B cell (primary cell): ENCODE results near the gene PBX2. TPM values are rescaled to one million over a fixed set of nuclear protein-coding genes. Genes with fewer than 3 reads are reported as not detected.

Source experiments
- ATAC-seq: fragments of 200-7000 bp; cut with Tn5 transposase; one replicate; pipeline ENCODE4 v1.10.0; 2021; ENCODE audit warnings: low read depth, mild to moderate bottlenecking, moderate number of reproducible peaks, moderate library complexity
- CTCF ChIA-PET: fragments of 350-600 bp; sonication (Branson Sonifier 250); formaldehyde crosslinking; loops from one replicate; lab custom pipeline; 2021; ENCODE audit warnings: antibody characterized with exemption, inconsistent platforms; lab: Charles Lee
- POLR2A ChIA-PET: fragments of 350-600 bp; sonication (Branson Sonifier 250); formaldehyde crosslinking; loops from one replicate; lab custom pipeline; 2021; ENCODE audit warnings: antibody characterized with exemption; lab: Charles Lee
- DNase-seq: peaks from one replicate; pipeline ENCODE4 v3.0.0; 2013
- H2AFZ ChIP-seq: 2 replicates; pipeline ENCODE4 v1.6.1; 2012; ENCODE audit warnings: mild to moderate bottlenecking, low read depth, low read length; ENCODE audit not compliant: insufficient read depth, poor library complexity, severe bottlenecking
- H3K27ac ChIP-seq, 2 donors: 1 replicate in 1 of 2; 2 replicates in 1 of 2; pipeline ENCODE4 v1.5.1; 2012 to 2013; ENCODE audit warnings: low read length in 2 of 2, mild to moderate bottlenecking in 2 of 2, moderate library complexity in 1 of 2
- H3K27me3 ChIP-seq, 4 experiments: fragments of 200-600 bp in 1 of 4; sonication (generic) in 1 of 4; replicated peaks in 1 of 4; 1 replicate in 2 of 4; 2 replicates in 2 of 4; pipeline versions ENCODE4 v1.6.1 to v1.7.0; 2013 to 2016; ENCODE audit warnings: low read length in 3 of 4, mild to moderate bottlenecking in 2 of 4, mixed read lengths in 1 of 4, moderate library complexity in 1 of 4; ENCODE audit not compliant: insufficient read depth in 4 of 4, control insufficient read depth in 3 of 4; ENCODE audit errors: control extremely low read depth in 1 of 4
- H3K36me3 ChIP-seq, 2 experiments: replicated peaks in 1 of 2; 1 replicate in 1 of 2; 2 replicates in 1 of 2; pipeline versions ENCODE4 v1.6.1 to v1.7.1; 2013; ENCODE audit warnings: low read length in 1 of 2; ENCODE audit not compliant: insufficient read depth in 2 of 2, control insufficient read depth in 1 of 2; ENCODE audit errors: control extremely low read depth in 1 of 2, extremely low read depth in 1 of 2
- H3K4me1 ChIP-seq, 2 donors: fragments of 200-600 bp in 1 of 2; sonication (generic) in 1 of 2; 1 replicate in 1 of 2; 2 replicates in 1 of 2; pipeline versions ENCODE4 v1.5.1 to v1.6.1; 2013 to 2017; ENCODE audit warnings: low read length in 2 of 2; ENCODE audit not compliant: control insufficient read depth in 2 of 2, insufficient read depth in 2 of 2
- H3K4me2 ChIP-seq: replicated peaks from 2 replicates; pipeline ENCODE3; 2012; ENCODE audit warnings: mild to moderate bottlenecking, low read depth, low read length; ENCODE audit not compliant: poor library complexity, severe bottlenecking
- H3K4me3 ChIP-seq, 5 experiments: fragments of 200-600 bp in 1 of 5; sonication (generic) in 1 of 5; 1 replicate in 3 of 5; 2 replicates in 2 of 5; pipeline versions ENCODE4 v1.5.1 to v1.7.0; 2011 to 2016; ENCODE audit warnings: low read length in 4 of 5, mild to moderate bottlenecking in 4 of 5, low read depth in 2 of 5, control low read depth in 1 of 5, moderate library complexity in 1 of 5; ENCODE audit not compliant: insufficient read depth in 1 of 5; ENCODE audit errors: control extremely low read depth in 1 of 5, extremely low read depth in 1 of 5
- H3K79me2 ChIP-seq: fragments of 200-600 bp; sonication (generic); one replicate; pipeline ENCODE4 v1.6.0; 2016; ENCODE audit warnings: low read length; ENCODE audit not compliant: control insufficient read depth, insufficient read depth
- H3K9ac ChIP-seq: fragments of 200-600 bp; sonication (generic); 2 replicates; pipeline ENCODE4 v1.6.1; 2017; ENCODE audit warnings: mild to moderate bottlenecking, low read length, moderate library complexity
- H3K9me3 ChIP-seq, 3 donors: one replicate each; pipeline versions ENCODE4 v1.6.1 to v1.7.1; 2013; ENCODE audit warnings: low read length in 2 of 3; ENCODE audit not compliant: control insufficient read depth in 2 of 3, insufficient read depth in 1 of 3; ENCODE audit errors: control extremely low read depth in 1 of 3
- H4K20me1 ChIP-seq: 2 replicates; pipeline ENCODE4 v1.6.0; 2012; ENCODE audit warnings: mild to moderate bottlenecking, low read length; ENCODE audit not compliant: insufficient read depth, control insufficient read depth, poor library complexity, severe bottlenecking
- H3K27ac Mint-ChIP-seq: one replicate; pipeline ENCODE4 v1.8.0; 2021; ENCODE audit warnings: mixed read lengths
- H3K27me3 Mint-ChIP-seq: one replicate; pipeline ENCODE4 v1.8.0; 2021; ENCODE audit warnings: mixed read lengths
- H3K4me1 Mint-ChIP-seq: one replicate; pipeline ENCODE4 v1.8.0; 2021; ENCODE audit warnings: mixed read lengths
- H3K4me3 Mint-ChIP-seq: one replicate; pipeline ENCODE4 v1.8.0; 2021; ENCODE audit warnings: mixed read lengths
- H3K9me3 Mint-ChIP-seq: one replicate; pipeline ENCODE4 v1.8.0; 2022; ENCODE audit warnings: mixed read lengths; ENCODE audit not compliant: insufficient read depth
- CTCF ChIP-seq: fragments of 200-600 bp; IDR thresholded peaks from one replicate; pipeline ENCODE4 v1.8.0; 2022; ENCODE audit warnings: antibody characterized with exemption, mild to moderate bottlenecking
- EZH2 ChIP-seq: IDR thresholded peaks from 2 replicates; pipeline ENCODE4 v1.6.1; 2012; ENCODE audit warnings: borderline replicate concordance, low read depth, mild to moderate bottlenecking, moderate library complexity, low read length; ENCODE audit not compliant: insufficient read depth, poor library complexity, severe bottlenecking
- WGBS: methylation state at CpG from one replicate; pipeline ENCODE4 v1.1.5; 2013; ENCODE audit warnings: missing lambda C conversion rate; ENCODE audit not compliant: insufficient coverage; 5-methylcytosine and 5-hydroxymethylcytosine counted together
- intact Hi-C: fragments of 100-400 bp; cut with micrococcal nuclease; formaldehyde crosslinking; loops from one replicate; pipeline ENCODE4 v1.10.0; 2022
- polyA plus RNA-seq: library from polyadenylated mRNA; depleted of rRNA; stranded (reverse); fragments of >200 nt; gene quantifications from 2 replicates; pipeline ENCODE4 v1.2.3, GENCODE V29; 2012
- total RNA-seq, 2 donors: library from RNA; stranded (reverse); fragments of 120-200 nt in 1 of 2; gene quantifications; 1 replicate in 1 of 2; 2 replicates in 1 of 2; pipeline versions ENCODE4 v1.2.3 to v1.2.4, GENCODE V29; 2013 to 2022

Gene PBX2
- total and polyA plus RNA-seq, 2 donors (not counting 1 experiment from before 2014, with no cell fraction given), result 128 to 188 TPM

GRCh38 chr6:32148289-32149091 is 41.5 kb downstream of the PBX2 start:
- no peaks in the 10 kb centered on the region for H3K36me3 ChIP-seq
- POLR2A ChIA-PET, result no interaction called here
- H3K27me3 ChIP-seq, result peaks cover 0 to 54% (median 29%) of the 10 kb centered on the region in 4 experiments
- peak overlapping the region in 4 of 5 experiments; percentile 21 to 53 (median 38) for H3K4me3 ChIP-seq
- H4K20me1 ChIP-seq, result no peaks in the 10 kb centered on the region
- Mint-ChIP-seq H3K9me3 (no peaks in the 10 kb centered on the region), H3K27ac (peak overlapping the region; percentile 15), H3K4me3 (peak overlapping the region; percentile 73), H3K27me3 (peaks cover 65% of the 10 kb centered on the region), H3K4me1 (peaks cover 39% of the 10 kb centered on the region)
- H3K79me2 ChIP-seq, result no peaks in the 10 kb centered on the region
- ATAC-seq, result peak; percentile 73
- TF ChIP-seq EZH2 (no peak), CTCF (peak; percentile 12)
- peaks cover 21 to 22% of the 10 kb centered on the region in 2 donors for H3K4me1 ChIP-seq
- peak overlapping the region; percentile 61 for H3K4me2 ChIP-seq
- no peak overlapping the region for H3K27ac ChIP-seq
- peaks cover 0 to 16% (median 3%) of the 10 kb centered on the region in 3 donors for H3K9me3 ChIP-seq
- intact Hi-C loops, result no loop called here
- peak overlapping the region; percentile 54 for H2AFZ ChIP-seq
- peak overlapping the region; percentile 43 for H3K9ac ChIP-seq
- CTCF ChIA-PET, result no interaction called here
- DNase-seq, result peak; percentile 64
- 11% methylated on average over 27 of the region's 39 CpGs for WGBS

GRCh38 chr6:32147401-32148132 is 42.4 kb downstream of the PBX2 start:
- intact Hi-C loops, result no loop called here
- WGBS, result 100% methylated on average over 2 of the region's 4 CpGs

More at GRCh38 chr6:32147401-32148132, 42.4 kb downstream of the PBX2 start:
- Histone ChIP-seq H3K4me2 (no peak overlapping the region), H3K27ac (no peak overlapping the region), H3K4me3 (no peak overlapping the region), H3K9me3 (peaks cover 0 to 16% (median 3%) of the 10 kb centered on the region in 3 donors), H3K4me1 (peaks cover 15 to 22% of the 10 kb centered on the region in 2 donors), H3K79me2 (no peaks in the 10 kb centered on the region), H4K20me1 (no peaks in the 10 kb centered on the region), H3K27me3 (peaks cover 0 to 50% (median 27%) of the 10 kb centered on the region in 4 experiments), H3K36me3 (no peaks in the 10 kb centered on the region), H3K9ac (no peak overlapping the region), H2AFZ (no peak overlapping the region)
- no peak overlapping the region for H3K27ac Mint-ChIP-seq
- ChIA-PET POLR2A (no interaction called here), CTCF (no interaction called here)
- no peak overlapping the region for H3K4me3 Mint-ChIP-seq
- DNase-seq, result no peak
- no peak for TF ChIP-seq EZH2
- TF ChIP-seq CTCF, result no peak
- H3K9me3 Mint-ChIP-seq, result no peaks in the 10 kb centered on the region
- peaks cover 57% of the 10 kb centered on the region for H3K27me3 Mint-ChIP-seq
- H3K4me1 Mint-ChIP-seq, result peaks cover 30% of the 10 kb centered on the region
- ATAC-seq, result no peak
